HUES6 (cell line): Measurements from ENCODE around the gene HOXB3.

Experiments
- H3K27ac ChIP-seq: 2 replicates; pipeline ENCODE4 v1.7.0; 2013; ENCODE audit warnings: low read depth, mild to moderate bottlenecking, low read length, inconsistent platforms
- H3K27me3 ChIP-seq: 2 replicates; pipeline ENCODE4 v1.6.1; 2013; ENCODE audit warnings: low read length; ENCODE audit not compliant: control insufficient read depth, insufficient read depth
- H3K36me3 ChIP-seq: 2 replicates; pipeline ENCODE4 v1.6.1; 2013; ENCODE audit warnings: low read length; ENCODE audit not compliant: control insufficient read depth, insufficient read depth
- H3K4me1 ChIP-seq: 2 replicates; pipeline ENCODE4 v1.6.1; 2013; ENCODE audit warnings: low read length; ENCODE audit not compliant: control insufficient read depth, insufficient read depth
- H3K4me3 ChIP-seq: 2 replicates; pipeline ENCODE4 v1.5.1; 2013; ENCODE audit warnings: low read depth, low read length
- H3K9ac ChIP-seq: one replicate; pipeline ENCODE4 v1.6.1; 2013; ENCODE audit warnings: mild to moderate bottlenecking, low read length
- H3K9me3 ChIP-seq: 2 replicates; pipeline ENCODE4 v1.6.1; 2013; ENCODE audit warnings: low read depth, low read length; ENCODE audit not compliant: control insufficient read depth, insufficient read depth

Gene HOXB3

GRCh38 chr17:48601539-48602425, 11.7 kb upstream of the HOXB3 start:
- Histone ChIP-seq H3K36me3 (no peaks in the 10 kb centered on the region), H3K9me3 (no peaks in the 10 kb centered on the region), H3K9ac (peak overlapping the region; percentile 87), H3K27me3 (peaks cover 100% of the 10 kb centered on the region), H3K27ac (peak overlapping the region; percentile 13; the same call in 1 of the 2 replicates), H3K4me3 (peak overlapping the region; percentile 48; the same call in 1 of the 2 replicates), H3K4me1 (peaks cover 27% of the 10 kb centered on the region)

- Histone ChIP-seq H3K27ac (no peak overlapping the region; the same call in 1 of the 2 replicates), H3K9ac (peak overlapping the region; percentile 87), H3K27me3 (peaks cover 100% of the 10 kb centered on the region), H3K4me1 (peaks cover 34% of the 10 kb centered on the region), H3K36me3 (no peaks in the 10 kb centered on the region), H3K4me3 (peak overlapping the region; percentile 40; the same call in 1 of the 2 replicates), H3K9me3 (no peaks in the 10 kb centered on the region)
Measured at GRCh38 chr17:48601207-48601538, 11.1 kb upstream of the HOXB3 start.

- Histone ChIP-seq H3K9me3 (no peaks in the 10 kb centered on the region), H3K4me3 (peak overlapping the region; percentile 57; the same call in 1 of the 2 replicates), H3K4me1 (peaks cover 38% of the 10 kb centered on the region), H3K27ac (no peak overlapping the region; the same call in 1 of the 2 replicates), H3K9ac (peak overlapping the region; percentile 87), H3K27me3 (peaks cover 100% of the 10 kb centered on the region), H3K36me3 (no peaks in the 10 kb centered on the region; the same call in 1 of the 2 replicates)
Measured at GRCh38 chr17:48600244-48601098, 10.4 kb upstream of the HOXB3 start.

- H3K27ac ChIP-seq = no peak overlapping the region; the same call in 1 of the 2 replicates
- no peaks in the 10 kb centered on the region; the same call in 1 of the 2 replicates for H3K36me3 ChIP-seq
- peak overlapping the region; percentile 87 for H3K9ac ChIP-seq
- H3K27me3 ChIP-seq = peaks cover 100% of the 10 kb centered on the region
- no peaks in the 10 kb centered on the region for H3K9me3 ChIP-seq
- peaks cover 46% of the 10 kb centered on the region for H3K4me1 ChIP-seq
- H3K4me3 ChIP-seq = peak overlapping the region; percentile 57; the same call in 1 of the 2 replicates
Measured at GRCh38 chr17:48599354-48599753, 9.3 kb upstream of the HOXB3 start.

- Histone ChIP-seq H3K9ac (peak overlapping the region; percentile 87), H3K27ac (no peak overlapping the region; the same call in 1 of the 2 replicates), H3K9me3 (no peaks in the 10 kb centered on the region), H3K4me3 (peak overlapping the region; percentile 57; the same call in 1 of the 2 replicates), H3K36me3 (no peaks in the 10 kb centered on the region; the same call in 1 of the 2 replicates), H3K27me3 (peaks cover 100% of the 10 kb centered on the region), H3K4me1 (peaks cover 50% of the 10 kb centered on the region)
Measured at GRCh38 chr17:48598736-48599135, 8.7 kb upstream of the HOXB3 start.

GRCh38 chr17:48597778-48598631, 8.0 kb upstream of the HOXB3 start:
- no peaks in the 10 kb centered on the region; the same call in 1 of the 2 replicates for H3K36me3 ChIP-seq
- H3K4me1 ChIP-seq = peaks cover 50% of the 10 kb centered on the region
- peak overlapping the region; percentile 57 for H3K4me3 ChIP-seq
- peak overlapping the region; percentile 25; the same call in 1 of the 2 replicates for H3K27ac ChIP-seq
- peaks cover 100% of the 10 kb centered on the region for H3K27me3 ChIP-seq
- H3K9ac ChIP-seq = peak overlapping the region; percentile 87
- no peaks in the 10 kb centered on the region for H3K9me3 ChIP-seq

GRCh38 chr17:48597528-48597777, 7.4 kb upstream of the HOXB3 start:
- no peaks in the 10 kb centered on the region; the same call in 1 of the 2 replicates for H3K36me3 ChIP-seq
- H3K9me3 ChIP-seq = no peaks in the 10 kb centered on the region
- peak overlapping the region; percentile 57 for H3K4me3 ChIP-seq
- peaks cover 100% of the 10 kb centered on the region for H3K27me3 ChIP-seq
- peaks cover 50% of the 10 kb centered on the region for H3K4me1 ChIP-seq
- peak overlapping the region; percentile 87 for H3K9ac ChIP-seq
- peak overlapping the region; percentile 25; the same call in 1 of the 2 replicates for H3K27ac ChIP-seq

GRCh38 chr17:48596735-48597527, 6.9 kb upstream of the HOXB3 start:
- Histone ChIP-seq H3K36me3 (no peaks in the 10 kb centered on the region; the same call in 1 of the 2 replicates), H3K4me1 (peaks cover 49% of the 10 kb centered on the region), H3K27me3 (peaks cover 100% of the 10 kb centered on the region), H3K9me3 (no peaks in the 10 kb centered on the region), H3K27ac (peak overlapping the region; percentile 25; the same call in 1 of the 2 replicates), H3K9ac (peak overlapping the region; percentile 87), H3K4me3 (peak overlapping the region; percentile 57)

- Histone ChIP-seq H3K9ac (peak overlapping the region; percentile 87), H3K4me1 (peaks cover 44% of the 10 kb centered on the region), H3K4me3 (peak overlapping the region; percentile 57), H3K36me3 (no peaks in the 10 kb centered on the region; the same call in 1 of the 2 replicates), H3K27ac (no peak overlapping the region; the same call in 1 of the 2 replicates), H3K9me3 (no peaks in the 10 kb centered on the region), H3K27me3 (peaks cover 100% of the 10 kb centered on the region)
Measured at GRCh38 chr17:48596000-48596734, 6.1 kb upstream of the HOXB3 start.
